HG03439 (cell line): ENCODE data around the gene PFKP.

ENCODE experiments used
- ATAC-seq: cut with Tn5 transposase; IDR thresholded peaks from one replicate; pipeline ENCODE4 v1.9.1; 2021; ENCODE audit warnings: mild to moderate bottlenecking, moderate library complexity; ENCODE audit not compliant: unreplicated experiment

PFKP gene

DNA sequence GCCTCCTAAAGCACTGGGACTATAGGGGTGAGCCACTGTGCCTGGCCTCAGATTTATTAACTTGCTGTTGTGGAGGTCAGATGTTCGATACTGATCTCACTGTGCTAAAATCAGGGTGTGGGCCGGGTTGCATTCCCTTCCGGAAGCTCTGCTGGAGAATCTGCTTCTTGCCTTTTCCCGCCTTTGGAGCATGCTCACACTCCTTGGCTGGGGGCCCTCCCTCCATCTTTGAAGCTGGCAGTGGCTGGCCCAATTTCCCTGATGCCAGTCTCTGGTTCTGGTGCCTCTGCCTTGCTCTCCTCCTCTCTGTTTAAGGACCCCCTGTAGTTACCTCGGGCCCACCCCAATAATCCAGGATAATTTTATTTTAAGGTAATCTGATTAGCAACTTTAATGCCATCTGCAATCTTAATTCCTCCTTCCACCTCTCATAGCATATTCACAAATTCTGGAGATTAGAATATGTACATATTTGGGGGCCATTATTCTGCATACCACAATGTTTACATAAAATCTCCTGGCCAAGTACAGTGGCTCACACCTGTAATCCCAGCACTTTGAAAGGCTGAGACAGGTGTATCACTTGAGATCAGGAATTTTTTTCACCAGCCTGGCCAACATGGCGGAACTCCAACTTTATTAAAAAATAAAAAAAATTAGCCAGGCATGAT lies 113.1 kb downstream of the PFKP start:
- no peak for ATAC-seq

DNA sequence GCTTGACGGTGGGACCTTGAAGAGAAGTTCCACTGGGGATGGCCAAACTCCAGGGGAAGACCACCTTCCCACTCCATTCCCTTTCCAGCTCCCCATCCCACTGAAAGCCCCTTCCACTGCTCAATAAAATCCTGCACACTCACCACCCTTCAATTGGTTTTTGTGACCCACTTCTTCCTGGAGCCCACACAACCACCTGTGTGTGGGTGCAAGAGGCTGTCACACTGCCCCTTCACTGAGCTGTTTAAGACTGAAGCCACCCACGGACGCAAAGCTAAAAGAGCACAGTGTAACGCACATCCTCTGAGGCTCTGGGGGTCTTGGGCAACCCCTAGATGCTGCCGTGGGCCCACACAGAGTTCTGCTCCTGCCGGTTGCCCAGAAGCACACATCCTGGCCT lies 118.0 kb downstream of the PFKP start:
- ATAC-seq, result no peak

DNA sequence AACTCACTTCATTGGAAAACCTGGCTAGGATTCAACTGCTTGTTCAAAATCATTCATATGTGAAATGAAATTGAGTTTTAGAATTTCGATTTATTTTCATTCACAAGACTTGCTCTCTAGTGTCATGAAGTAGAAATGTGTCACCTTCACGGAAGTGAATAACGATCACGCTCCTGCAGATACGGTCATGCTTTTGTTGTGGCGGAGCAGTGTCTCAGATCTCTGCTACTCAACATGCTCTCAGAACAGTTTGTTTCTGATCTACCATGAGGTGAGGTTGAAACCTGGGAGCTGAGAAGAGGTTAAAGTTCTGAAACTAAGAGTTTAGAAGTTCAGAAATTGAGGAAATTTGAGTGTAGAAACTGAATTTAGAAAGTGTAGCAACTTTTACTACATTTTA lies 119.0 kb downstream of the PFKP start:
- no peak for ATAC-seq
